ENCODE measurements around the gene RPRM.

The RPRM gene

GRCh38 chr2:153497938-153498629 is 19.5 kb upstream of the RPRM start:
- Histone ChIP-seq H2AFZ (ENCODE audit: low read length) (no peak overlapping the region), H3K27ac (ENCODE audit: low read depth, low read length, poor library complexity, severe bottlenecking) (no peak overlapping the region), H3K27me3 (ENCODE audit: insufficient read depth, low read length) (no peaks in the 10 kb centered on the region), H3K4me3 (ENCODE audit: low read depth, low read length, poor library complexity, severe bottlenecking) (no peak overlapping the region), H3F3A (ENCODE audit: insufficient read depth, low read length) (no peaks in the 10 kb centered on the region), H3K9ac (ENCODE audit: low read length) (no peak overlapping the region), H3K9me2 (ENCODE audit: low read depth, low read length) (no peaks in the 10 kb centered on the region), H3K4me1 (ENCODE audit: insufficient read depth, low read length, severe bottlenecking) (no peaks in the 10 kb centered on the region), H3K79me2 (ENCODE audit: insufficient read depth, low read length) (no peaks in the 10 kb centered on the region), H3K36me3 (ENCODE audit: insufficient read depth, low read length) (no peaks in the 10 kb centered on the region), H3K9me3 (ENCODE audit: low read length) (no peaks in the 10 kb centered on the region), H3K4me2 (ENCODE audit: low read length) (no peak overlapping the region), H4K20me1 (ENCODE audit: insufficient read depth, low read length) (no peaks in the 10 kb centered on the region)
- TF ChIP-seq CTCF (IDR thresholded peaks at IDR 0.05; ENCODE audit: low read length): no peak
- TF ChIP-seq EZH2 (IDR thresholded peaks at IDR 0.05; ENCODE audit: borderline replicate concordance, low read length): no peak

- H3K36me3 ChIP-seq (ENCODE audit: insufficient read depth, low read length): no peaks in the 10 kb centered on the region
- no peak overlapping the region for H3K9ac ChIP-seq (ENCODE audit: low read length)
- H3K4me3 ChIP-seq (ENCODE audit: low read depth, low read length, poor library complexity, severe bottlenecking): no peak overlapping the region
- no peaks in the 10 kb centered on the region for H3K79me2 ChIP-seq (ENCODE audit: insufficient read depth, low read length)
- no peaks in the 10 kb centered on the region for H3K27me3 ChIP-seq (ENCODE audit: insufficient read depth, low read length)
- no peak overlapping the region for H3K27ac ChIP-seq (ENCODE audit: low read depth, low read length, poor library complexity, severe bottlenecking)
- no peak overlapping the region for H3K4me2 ChIP-seq (ENCODE audit: low read length)
- no peaks in the 10 kb centered on the region for H3K4me1 ChIP-seq (ENCODE audit: insufficient read depth, low read length, severe bottlenecking)
- no peaks in the 10 kb centered on the region for H4K20me1 ChIP-seq (ENCODE audit: insufficient read depth, low read length)
- TF ChIP-seq EZH2 (IDR thresholded peaks at IDR 0.05; ENCODE audit: borderline replicate concordance, low read length): no peak
- TF ChIP-seq CTCF (IDR thresholded peaks at IDR 0.05; ENCODE audit: low read length): no peak
- no peak overlapping the region for H2AFZ ChIP-seq (ENCODE audit: low read length)
- no peaks in the 10 kb centered on the region for H3F3A ChIP-seq (ENCODE audit: insufficient read depth, low read length)
- H3K9me3 ChIP-seq (ENCODE audit: low read length): no peaks in the 10 kb centered on the region
- H3K9me2 ChIP-seq (ENCODE audit: low read depth, low read length): no peaks in the 10 kb centered on the region
These were observed 17.2 kb upstream of the RPRM start for GRCh38 chr2:153495725-153496124.

DNA sequence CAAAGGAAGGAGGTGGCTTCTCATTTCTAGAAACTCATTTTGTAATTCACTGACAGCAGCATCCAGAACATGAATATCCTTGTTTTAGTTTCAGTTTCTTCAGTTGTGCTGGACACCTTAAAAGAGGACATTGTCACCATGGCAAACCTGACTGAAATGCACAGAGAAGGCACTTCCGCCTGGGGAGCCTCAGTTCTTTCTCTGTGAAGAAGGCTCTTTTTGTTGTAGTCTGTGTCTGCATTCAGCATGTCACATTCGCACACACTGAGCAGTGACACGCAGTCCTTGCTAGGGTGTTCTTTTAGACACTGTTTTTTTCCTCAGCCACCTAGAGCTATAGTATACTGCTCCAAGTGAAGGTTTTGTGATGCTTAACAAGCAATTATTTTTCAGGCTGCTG is 9.5 kb upstream of the RPRM start:
- Histone ChIP-seq H4K20me1 (ENCODE audit: insufficient read depth, low read length) (no peaks in the 10 kb centered on the region), H3K4me1 (ENCODE audit: insufficient read depth, low read length, severe bottlenecking) (no peaks in the 10 kb centered on the region), H3K9me2 (ENCODE audit: low read depth, low read length) (no peaks in the 10 kb centered on the region), H3F3A (ENCODE audit: insufficient read depth, low read length) (no peaks in the 10 kb centered on the region), H3K9ac (ENCODE audit: low read length) (no peak overlapping the region), H3K79me2 (ENCODE audit: insufficient read depth, low read length) (no peaks in the 10 kb centered on the region), H3K36me3 (ENCODE audit: insufficient read depth, low read length) (no peaks in the 10 kb centered on the region), H3K4me3 (ENCODE audit: low read depth, low read length, poor library complexity, severe bottlenecking) (no peak overlapping the region), H3K9me3 (ENCODE audit: low read length) (no peaks in the 10 kb centered on the region), H3K27me3 (ENCODE audit: insufficient read depth, low read length) (no peaks in the 10 kb centered on the region), H3K27ac (ENCODE audit: low read depth, low read length, poor library complexity, severe bottlenecking) (no peak overlapping the region), H2AFZ (ENCODE audit: low read length) (no peak overlapping the region), H3K4me2 (ENCODE audit: low read length) (no peak overlapping the region)
- TF ChIP-seq EZH2 (IDR thresholded peaks at IDR 0.05; ENCODE audit: borderline replicate concordance, low read length) (no peak), CTCF (IDR thresholded peaks at IDR 0.05; ENCODE audit: low read length) (no peak)

Data from OCI-LY1 (cell line).